SK-N-MC (cell line): ENCODE results near the gene USH2A.

Source experiments
- EZH2 ChIP-seq: fragments of 200-600 bp; sonication (generic); IDR thresholded peaks from one replicate; pipeline ENCODE4 v1.6.1; 2017; ENCODE audit warnings: antibody characterized with exemption
- FOXP2 ChIP-seq: optimal IDR thresholded peaks from 2 replicates; pipeline ENCODE3; 2011; ENCODE audit warnings: mild to moderate bottlenecking, moderate library complexity; ENCODE audit not compliant: insufficient read depth; ENCODE audit errors: extremely low read length, control extremely low read depth
- POLR2AphosphoS5 ChIP-seq: IDR thresholded peaks from 2 replicates; pipeline ENCODE4 v1.6.1; 2012; ENCODE audit warnings: mild to moderate bottlenecking, low read depth, low read length, borderline replicate concordance

GRCh38 chr1:216303690-216304089 lies 119.6 kb downstream of the USH2A start:
- TF ChIP-seq POLR2AphosphoS5 (no peak), EZH2 (no peak), FOXP2 (no peak)
